GM19452 (cell line): ENCODE measurements around the gene ZNF169.
"Not testable (repeated sequence)": the region's sequence is repeated elsewhere in the genome, so short reads cannot be mapped to it uniquely, and the experiment has no call there.

ENCODE experiments used
- ATAC-seq: cut with Tn5 transposase; IDR thresholded peaks from one replicate; pipeline ENCODE4 v1.9.1; 2021; ENCODE audit not compliant: unreplicated experiment

The ZNF169 gene

DNA sequence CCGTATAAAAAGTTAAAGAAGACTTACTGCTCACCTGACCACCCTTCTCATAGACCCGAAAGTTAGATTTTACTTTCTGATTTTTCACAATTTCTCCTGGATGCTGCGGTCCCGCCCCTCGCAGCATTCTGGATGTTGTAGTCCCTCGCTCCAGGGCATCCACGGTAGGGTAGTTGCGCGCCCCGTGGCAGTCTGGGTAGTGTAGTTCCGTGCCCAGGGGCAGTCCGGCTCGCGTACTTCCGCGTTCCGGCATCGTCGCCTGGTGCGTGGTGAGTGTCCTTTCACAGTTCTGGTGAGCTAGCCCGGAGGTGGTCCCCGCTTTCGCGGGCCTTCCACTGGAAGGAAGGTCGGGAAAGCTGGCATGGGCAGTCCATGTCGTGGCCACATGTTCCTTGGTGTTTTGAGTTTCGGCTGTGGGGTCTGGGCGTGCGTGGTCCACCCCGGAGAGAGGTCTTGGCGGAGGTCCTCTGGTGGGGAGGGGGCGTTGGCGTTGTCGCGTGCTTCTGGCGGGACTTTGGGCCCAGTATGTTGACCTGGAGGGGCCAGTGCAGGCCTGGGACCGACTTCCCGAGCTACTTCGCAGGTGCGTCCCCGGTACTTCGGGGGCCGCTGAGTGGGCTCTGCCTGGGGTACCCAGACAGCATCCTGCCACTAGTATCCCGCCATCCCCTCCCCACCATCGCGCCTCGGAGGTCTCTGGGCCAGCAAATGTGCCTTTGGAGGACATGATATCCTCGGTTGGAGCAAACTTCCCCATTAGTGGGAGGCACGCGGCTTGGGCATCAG is at the start of gene ZNF169:
Gene ZNF169 (plus strand): TSS at position 222 of the 786 bp plus-strand sequence. CDS start 19,515 bp downstream, outside the sequence.
- ATAC-seq, result peak; percentile 100

DNA sequence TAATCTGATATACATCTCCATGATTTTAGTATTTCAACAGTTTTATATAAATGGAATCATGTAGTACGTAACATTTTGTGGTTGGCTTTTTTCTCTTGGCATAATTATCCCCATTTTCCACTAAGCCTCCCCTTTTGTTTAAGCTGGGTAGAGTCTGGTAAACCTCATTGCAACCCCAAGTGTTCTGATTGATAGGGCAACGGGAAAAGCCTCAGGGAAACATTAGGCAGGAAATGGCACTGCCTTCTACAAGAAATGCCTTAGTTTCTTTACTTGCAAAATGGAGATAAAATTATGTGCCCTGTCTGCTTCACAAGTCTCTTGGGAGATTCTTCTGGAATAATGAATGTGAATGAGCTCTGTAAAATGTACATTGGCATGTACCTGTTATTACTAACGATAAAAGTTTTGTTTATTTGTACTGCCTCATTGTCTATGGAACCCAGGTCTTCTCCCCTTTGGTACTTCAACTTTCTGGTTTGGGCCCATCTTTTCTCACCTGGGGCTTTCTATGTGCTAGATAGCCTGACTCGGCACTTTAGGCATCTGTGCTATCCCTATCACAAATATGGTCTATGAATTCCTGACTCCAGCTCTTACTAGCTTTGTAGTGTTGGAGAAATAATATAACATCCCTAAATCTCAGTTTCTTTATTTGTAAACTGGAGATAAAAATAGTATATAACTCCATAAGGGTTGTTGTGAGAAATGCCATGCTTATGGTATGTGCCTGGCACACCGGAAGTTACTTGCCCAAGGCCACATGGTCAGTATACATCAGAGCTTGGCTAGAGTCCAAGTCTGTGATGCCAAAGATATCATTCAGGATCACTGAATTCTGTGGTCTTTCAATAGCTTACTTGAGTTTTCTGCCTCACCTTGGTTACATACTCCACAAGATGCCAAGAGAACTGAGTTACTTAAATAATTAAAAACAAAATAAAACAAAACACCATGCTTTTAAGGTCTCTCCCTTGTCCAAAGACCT is 48.2 kb upstream of the ZNF169 start:
- no peak for ATAC-seq

DNA sequence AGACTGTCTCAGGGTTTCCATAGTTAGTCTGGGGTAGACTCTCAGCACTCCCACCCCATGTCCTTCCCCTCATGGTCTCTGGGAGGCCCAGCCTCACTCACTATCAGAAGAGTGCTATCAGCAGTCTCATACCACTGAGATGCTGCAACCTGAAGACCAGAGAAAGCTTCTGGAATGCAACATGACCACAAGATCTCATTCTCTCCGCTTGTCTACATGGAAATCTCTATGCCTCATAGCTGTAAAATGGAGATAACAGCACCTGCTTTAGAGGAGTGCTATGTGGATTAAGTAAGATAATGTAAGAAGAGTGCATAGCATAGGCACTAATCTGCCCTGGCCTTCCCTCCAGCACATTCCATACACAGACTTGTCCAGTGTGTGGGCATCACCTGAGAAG is 47.0 kb upstream of the ZNF169 start:
- no peak for ATAC-seq

DNA sequence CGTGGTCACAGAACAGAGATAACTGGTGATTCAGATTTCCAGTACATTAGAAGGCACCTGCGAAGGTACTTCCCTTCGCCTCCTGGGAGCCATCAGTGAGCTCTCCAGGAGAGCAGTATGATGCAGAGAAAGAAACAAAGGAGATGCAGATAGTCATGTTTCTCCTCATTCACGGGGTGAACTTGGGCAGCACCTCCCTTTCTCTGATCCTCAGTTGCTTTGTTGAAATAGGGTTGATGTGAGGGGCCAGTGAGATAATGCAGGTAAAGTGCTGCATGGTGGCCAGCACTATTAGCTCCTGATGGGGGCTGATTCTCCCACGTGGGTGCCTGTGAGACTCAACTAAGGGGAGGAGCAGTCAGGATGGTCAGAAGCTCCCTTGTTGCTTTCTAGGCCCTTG is 46.6 kb upstream of the ZNF169 start:
- ATAC-seq, result no peak

DNA sequence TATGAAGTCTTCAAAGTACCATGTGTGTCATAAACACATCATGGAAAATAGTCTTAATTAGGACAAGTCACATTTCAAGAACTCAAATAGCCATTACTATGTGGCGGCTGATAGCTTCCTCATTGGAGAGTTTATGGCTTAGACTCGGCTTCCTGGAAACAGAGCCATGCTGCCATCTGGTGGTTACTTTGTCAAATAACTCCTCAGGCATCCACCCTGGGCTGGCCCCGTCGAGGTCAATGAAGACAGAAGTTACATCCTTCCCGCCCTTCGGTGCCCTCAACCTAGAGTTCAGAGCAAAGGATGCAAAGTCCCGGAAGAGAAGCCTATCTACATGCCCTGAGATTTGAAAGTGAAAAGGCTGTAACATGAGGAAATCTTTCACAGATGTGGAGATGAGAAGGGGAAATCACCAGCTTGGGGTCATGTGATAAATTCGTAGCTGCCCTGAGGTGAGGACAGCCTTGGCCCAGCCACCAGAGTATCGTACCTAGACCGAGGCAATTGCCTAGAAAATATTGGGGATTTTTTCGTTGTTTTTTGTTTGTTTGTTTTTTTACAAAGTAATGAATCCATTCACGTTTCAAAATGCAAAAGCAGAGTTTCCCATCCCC is 45.5 kb upstream of the ZNF169 start:
- ATAC-seq, result peak; percentile 70

DNA sequence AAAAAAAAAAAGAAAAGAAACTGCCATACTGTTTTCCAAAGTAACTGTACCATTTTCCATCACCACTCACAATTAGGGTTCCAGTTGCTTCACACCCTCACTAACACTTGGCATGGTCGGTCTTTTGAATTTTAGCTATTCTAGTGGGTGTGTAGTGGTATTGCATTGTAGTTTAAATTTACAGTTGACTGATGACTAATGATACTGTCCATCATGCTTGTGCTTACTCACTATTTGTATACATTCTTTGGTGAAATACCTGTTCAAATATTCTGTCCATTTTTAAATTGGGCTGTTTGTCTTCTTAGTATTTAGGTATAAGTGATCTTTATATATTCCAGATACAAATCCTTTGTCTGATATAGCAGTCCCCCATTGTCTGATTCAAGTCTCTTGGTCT is 36.2 kb upstream of the ZNF169 start:
- no peak for ATAC-seq

DNA sequence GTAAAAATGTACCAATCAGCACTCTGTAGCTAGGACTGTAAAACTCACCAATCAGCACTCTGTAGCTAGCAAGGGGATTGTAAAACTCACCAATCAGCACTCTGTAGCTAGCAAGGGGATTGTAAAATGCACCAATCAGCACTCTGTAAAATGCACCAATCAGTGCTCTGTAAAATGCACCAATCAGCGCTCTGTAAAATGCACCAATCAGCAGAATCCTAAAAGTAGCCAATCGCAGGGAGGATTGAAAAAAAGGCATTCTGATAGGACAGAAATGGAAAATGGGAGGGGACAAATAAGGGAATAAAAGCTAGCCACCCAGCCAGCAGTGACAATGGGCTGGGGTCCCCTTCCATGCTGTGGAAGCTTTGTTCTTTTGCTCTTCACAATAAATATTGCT is 33.7 kb upstream of the ZNF169 start:
- ATAC-seq, result not testable (repeated sequence)

DNA sequence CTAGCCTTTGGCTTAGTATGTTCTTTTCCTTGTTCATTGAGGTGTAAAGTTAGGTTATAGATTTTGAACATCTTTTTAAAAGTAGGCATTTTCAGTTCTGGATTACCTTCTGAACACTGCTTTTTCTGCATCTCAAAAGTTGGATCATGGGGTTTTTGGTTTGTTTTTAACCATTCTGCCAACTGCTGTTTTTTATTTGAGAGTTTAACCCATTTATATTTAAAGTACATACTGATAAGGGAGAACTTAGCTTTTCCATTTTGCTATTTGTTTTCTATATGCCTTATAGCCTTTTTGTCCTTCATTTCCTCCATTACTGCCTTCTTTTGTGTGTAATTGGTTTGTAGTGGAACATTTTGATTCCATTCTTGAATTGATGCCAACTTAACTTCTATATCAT is 30.5 kb upstream of the ZNF169 start:
- no peak for ATAC-seq

DNA sequence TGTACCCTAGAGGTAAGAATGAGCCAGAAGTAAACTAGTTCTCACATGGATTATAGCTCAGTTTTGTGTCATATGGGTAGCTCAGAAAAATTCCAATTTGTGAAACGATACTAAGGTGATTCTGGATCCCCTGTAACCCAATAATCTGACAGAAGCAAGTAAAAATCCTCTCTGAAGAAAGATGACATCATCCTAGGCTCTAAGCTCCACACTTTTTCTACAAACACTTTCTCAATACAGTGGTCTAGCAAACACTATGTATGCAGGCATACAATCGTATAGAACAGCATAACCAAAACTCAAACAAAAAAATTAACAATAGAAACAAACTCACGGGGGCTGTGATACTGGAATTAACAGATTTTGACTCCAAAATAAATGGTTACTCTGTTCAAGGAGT is 26.7 kb upstream of the ZNF169 start:
- ATAC-seq, result no peak

DNA sequence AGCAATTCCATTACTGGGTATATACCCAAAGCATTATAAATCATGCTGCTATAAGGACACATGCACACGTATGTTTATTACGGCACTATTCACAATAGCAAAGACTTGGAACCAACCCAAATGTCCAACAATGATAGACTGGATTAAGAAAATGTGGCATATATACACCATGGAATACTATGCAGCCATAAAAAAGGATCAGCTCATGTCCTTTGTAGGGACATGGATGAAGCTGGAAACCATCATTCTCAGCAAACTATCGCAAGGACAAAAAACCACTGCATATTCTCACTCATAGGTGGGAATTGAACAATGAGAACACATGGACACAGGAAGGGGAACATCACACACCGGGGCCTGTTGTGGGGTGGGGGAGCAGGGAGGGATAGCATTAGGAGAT is 18.0 kb upstream of the ZNF169 start:
- ATAC-seq, result not testable (repeated sequence)

DNA sequence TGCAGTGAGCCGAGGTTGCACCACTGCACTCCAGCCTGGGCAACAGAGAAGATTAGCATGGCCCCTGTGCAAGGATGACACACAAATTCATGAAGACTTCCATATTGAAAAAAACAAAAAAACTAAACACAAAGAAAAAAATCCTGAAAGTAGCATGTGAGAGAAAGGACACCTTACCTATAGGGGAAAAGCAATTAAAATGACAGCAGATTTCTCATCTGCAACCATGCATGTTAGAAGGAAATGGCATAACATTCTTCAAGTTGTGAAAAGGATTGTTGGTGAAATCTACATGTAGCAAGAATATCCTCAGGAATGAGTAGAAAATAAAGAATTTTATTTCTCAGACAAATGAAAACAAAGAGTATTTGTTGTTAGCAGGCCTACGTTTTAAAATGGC is 13.4 kb upstream of the ZNF169 start:
- no peak for ATAC-seq

DNA sequence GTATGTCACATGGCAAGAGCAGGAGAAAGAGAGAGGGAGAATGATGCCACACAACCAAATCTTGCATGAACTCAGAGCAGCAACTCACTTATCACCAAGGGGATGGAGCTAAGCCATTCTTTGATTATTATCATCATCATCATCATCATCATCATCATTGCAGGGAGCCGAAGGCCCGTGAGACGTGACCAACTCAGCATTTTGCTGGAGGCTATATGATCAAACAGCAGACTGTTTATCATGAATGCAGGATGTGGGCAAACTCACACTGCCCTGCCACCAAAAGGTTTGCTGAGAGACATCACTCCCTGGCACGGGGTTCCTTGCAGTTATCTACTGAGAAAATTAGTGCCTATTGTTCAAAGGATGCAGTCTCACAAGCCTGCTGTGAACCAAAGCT is 8.6 kb upstream of the ZNF169 start:
- no peak for ATAC-seq

DNA sequence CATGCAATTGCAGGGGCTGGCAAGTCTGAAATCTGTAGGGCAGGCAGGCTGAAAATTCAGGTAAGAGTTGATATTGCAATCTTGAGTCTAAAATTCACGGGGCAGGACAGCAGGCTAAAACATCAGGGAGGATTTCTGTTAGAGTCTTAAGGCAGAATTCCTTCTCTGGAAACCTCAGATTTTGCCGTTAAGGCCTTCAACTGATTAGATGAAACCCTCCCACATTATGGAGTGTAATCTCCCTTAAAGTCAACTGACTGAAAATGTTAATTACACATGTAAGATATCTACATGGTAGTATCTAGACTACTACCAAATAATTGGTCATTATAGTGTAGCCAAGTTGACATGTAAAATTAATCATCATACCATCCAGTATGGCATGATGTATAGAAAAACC is 3.1 kb upstream of the ZNF169 start:
- ATAC-seq, result no peak

DNA sequence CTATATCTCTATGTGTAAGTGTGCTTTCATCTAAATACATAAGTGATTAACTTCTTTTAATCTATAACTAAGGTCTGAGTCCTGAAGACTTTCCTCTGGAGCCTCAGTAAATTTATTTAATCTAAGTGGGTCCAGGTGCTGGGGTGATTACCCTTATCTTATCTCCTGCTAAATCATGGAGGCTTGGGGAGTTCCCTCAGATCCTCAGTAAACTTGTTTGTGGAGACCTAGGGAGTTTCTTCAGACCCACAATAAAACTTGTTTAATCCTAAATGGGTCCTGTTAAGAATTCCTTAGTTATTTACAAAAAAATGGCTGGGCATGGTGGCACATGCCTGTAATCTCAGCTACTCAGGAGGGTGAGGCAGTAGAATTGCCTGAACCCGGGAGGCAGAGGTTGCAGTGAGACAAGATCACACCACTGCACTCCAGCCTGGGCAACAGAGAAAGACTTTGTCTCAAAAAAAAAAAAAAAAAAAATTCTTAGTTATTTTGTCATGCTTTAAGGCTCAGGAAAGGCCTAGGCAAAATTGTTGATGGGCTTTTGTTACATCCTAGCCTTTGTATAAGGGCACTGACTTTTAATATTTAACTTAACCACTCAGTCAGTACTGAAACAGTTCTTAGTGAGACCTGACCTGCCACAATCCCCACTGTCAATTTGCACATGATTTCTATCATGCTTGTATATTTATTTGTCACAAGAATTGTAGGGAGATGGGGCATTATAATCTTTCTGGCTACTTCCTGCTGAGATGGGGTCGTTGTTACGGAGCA is 6.7 kb downstream of the ZNF169 start:
- ATAC-seq, result peak; percentile 66

DNA sequence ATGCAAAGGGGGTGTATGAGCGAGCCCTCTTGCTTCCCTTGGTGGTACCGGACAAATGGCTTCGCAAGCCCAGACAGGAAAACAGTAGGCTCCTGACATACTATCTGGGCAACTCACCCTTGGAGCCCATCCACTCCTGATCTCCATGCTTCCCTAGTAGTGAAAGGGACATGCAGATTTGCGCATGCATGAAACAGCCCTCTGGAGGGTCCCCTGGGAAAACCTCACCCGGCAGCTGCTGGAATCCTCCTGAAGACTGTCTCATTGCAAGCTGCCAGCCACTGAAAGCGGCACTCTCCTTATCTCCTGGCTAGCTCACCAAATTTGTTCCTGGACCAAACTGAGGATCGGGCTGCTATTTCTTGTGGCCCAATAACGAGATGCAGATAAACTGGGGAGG is 10.2 kb downstream of the ZNF169 start:
- ATAC-seq, result no peak

DNA sequence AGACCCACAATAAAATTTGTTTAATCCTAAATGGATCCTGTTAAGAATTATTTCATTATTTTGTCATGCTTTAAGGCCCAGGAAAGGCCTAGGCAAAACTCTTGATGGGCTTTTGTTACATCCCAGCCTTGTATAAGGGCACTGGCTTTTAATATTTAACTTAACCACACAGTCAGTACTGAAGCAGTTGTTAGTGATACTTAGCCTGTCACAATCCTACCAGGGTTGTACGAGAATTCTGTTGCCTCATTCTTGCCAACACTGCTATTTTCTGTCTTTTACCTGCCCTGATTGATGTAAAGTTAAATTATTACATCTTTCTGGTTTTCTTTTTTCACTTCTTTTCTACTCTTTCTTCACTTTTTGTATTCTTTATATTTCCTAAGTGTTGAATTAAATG is 10.9 kb downstream of the ZNF169 start:
- no peak for ATAC-seq

DNA sequence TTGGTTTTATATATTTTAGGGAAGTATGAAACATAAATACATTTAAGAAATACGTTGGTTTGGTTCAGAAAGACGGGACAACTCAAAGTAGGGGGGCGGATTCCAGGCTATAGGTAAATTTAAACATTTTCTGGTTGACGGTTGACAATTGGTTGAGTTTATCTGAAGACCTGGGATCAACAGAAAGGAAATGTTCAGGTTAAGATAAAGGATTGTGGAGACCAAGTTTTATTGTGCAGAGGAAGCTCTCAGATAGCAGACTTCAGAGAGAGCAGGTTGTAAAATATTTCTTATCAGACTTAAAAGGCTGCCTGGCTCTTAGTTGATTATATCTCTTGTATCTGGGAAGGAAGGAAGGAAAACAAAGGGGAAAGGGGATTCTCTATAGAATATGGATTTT is 17.9 kb downstream of the ZNF169 start:
- ATAC-seq, result not testable (repeated sequence)

DNA sequence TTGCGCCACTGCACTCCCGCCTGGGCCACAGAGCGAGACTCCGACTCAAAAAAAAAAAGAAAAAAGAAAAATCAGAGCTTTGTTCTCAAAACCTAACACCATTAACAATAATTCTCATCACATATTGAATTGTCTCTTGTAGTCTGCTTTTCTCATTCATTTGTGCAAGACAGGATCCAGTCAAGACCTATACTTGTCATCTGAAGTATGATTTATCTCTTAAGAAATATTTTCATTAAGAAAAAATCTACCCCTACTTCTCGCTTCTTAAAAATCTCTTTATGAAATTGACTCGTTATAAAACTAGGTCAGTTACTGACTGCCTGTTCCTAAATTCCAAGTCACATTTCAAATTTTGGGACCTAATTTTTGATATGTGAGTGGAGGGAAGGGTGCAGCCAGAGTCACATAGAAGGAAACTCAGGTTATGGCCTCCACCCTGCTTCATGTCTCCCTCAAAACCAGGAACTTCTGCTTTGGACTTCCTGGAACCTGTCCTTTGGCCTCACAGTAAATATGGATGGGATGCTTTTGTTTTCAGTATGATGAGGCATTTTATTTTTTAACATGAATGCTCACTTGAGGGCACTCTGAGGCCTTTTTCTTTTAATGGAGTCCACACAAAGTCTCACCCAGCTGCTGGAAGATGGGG is 18.9 kb downstream of the ZNF169 start:
- ATAC-seq, result no peak

DNA sequence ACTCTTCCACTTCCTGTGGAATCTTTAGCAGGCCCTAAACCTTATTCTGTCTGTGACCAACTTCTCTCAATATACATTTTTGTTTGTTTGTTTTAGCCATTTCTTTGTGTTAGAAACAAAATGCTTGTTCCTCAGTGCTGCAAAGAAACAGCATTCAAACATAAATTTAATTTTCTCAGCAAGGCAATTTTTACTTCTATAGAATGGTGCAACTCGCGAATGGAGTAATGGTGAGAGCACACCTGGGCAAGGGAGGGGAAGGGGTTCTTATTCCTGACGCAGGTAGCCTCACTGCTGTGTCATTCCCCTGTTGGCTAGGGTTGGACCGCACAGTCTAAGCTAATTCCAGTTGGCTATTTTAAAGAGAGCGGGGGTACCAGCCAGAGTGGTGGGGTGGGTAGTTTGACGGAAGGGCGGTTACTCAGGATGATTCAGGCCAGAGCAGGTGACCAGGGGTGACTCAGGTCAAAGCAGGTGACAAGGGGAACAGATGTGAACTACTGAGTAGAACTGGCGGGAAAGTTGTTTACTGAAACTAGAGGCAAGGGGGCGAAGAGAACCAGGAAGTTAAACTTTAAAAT is 21.4 kb downstream of the ZNF169 start:
- ATAC-seq, result no peak

DNA sequence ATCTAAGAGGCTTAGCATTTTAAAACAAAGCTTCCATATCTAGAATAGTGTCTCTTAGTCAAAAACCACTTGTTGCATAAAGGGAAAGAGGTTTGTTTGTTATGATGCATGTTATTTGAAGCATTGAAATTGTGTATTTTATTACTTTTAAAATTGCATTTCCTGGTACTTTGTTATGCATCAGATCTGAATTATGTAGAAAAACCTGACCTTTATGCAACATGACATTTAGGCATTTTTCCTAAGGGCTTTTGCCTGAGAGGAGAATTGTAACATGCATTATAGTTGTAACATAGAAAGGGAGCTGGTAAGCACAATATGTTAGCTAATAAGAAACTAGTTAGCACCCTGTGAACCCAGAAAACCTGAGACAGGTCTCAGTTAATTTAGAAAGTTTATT is 22.0 kb downstream of the ZNF169 start:
- no peak for ATAC-seq
